K562 (cell line): ENCODE results near the gene PLCL2. TPM values are rescaled to one million over a fixed set of nuclear protein-coding genes. Genes with fewer than 3 reads are reported as not detected.

Experiments used
- ATAC-seq: fragments of 200-7000 bp; cut with Tn5 transposase; 3 replicates; pipeline ENCODE4 v1.9.1; 2020; ENCODE audit warnings: moderate library complexity
- BruUV-seq: library from RNA; stranded (reverse); fragments of 400-500 nt; replicated peaks from 2 replicates; lab custom pipeline; 2021; lab: Mats Ljungman, UMichigan
- CTCF ChIA-PET: fragments of 300-600 bp; formaldehyde crosslinking; extraction: SDS; loops from one replicate; lab custom pipeline; 2021; ENCODE audit warnings: low intra/inter-chr PET ratio; lab: Yijun Ruan, JAX
- POLR2A ChIA-PET: fragments of 300-600, 350-650 bp; sonication (Branson Sonifier 250); formaldehyde crosslinking; extraction: SDS; loops from one replicate; lab custom pipeline; 2021; ENCODE audit warnings: antibody characterized with exemption, inconsistent platforms; lab: Yijun Ruan, JAX
- DNase-seq, 4 experiments: peaks; one replicate each; pipeline versions ENCODE4 v3.0.0 to v3.0.0-alpha.2; 2011 to 2018; ENCODE audit warnings: low spot score in 3 of 4, mixed read lengths in 3 of 4; ENCODE audit errors: extremely low read depth in 1 of 4
- FAIRE-seq: peaks from 2 replicates; lab custom pipeline; 2011; peaks lifted over from hg19 to GRCh38; lab: Jason Lieb, UNC
- H2AFZ ChIP-seq: 2 replicates; pipeline ENCODE4 v1.6.0; 2011; ENCODE audit warnings: low read depth, low read length, control low read depth, inconsistent platforms
- H3K27ac ChIP-seq: fragments of 200-600 bp; 3 replicates; pipeline ENCODE4 v1.8.0; 2011; ENCODE audit warnings: low read depth, mild to moderate bottlenecking, control low read depth, inconsistent platforms, low read length, moderate library complexity, mixed read lengths; ENCODE audit errors: extremely low read depth
- H3K27me3 ChIP-seq, 2 experiments: fragments of 300-600 bp in 1 of 2; 2 replicates in 1 of 2; 3 replicates in 1 of 2; pipeline versions ENCODE4 v1.6.0 to v1.8.0; 2011; ENCODE audit warnings: inconsistent platforms in 2 of 2, low read length in 2 of 2, mild to moderate bottlenecking in 1 of 2, mixed read lengths in 1 of 2, moderate library complexity in 1 of 2; ENCODE audit not compliant: control insufficient read depth in 2 of 2, insufficient read depth in 2 of 2
- H3K36me3 ChIP-seq: fragments of 300-600 bp; 3 replicates; pipeline ENCODE4 v1.8.0; 2011; ENCODE audit warnings: mild to moderate bottlenecking, low read length, inconsistent platforms; ENCODE audit not compliant: control insufficient read depth, insufficient read depth
- H3K4me1 ChIP-seq, 2 experiments: fragments of 200-600 bp in 1 of 2; replicated peaks in 1 of 2; 2 replicates in 1 of 2; 3 replicates in 1 of 2; pipeline versions ENCODE4 v1.5.1 to v1.8.0; 2011; ENCODE audit warnings: inconsistent platforms in 2 of 2, low read length in 2 of 2, mild to moderate bottlenecking in 1 of 2, mixed read lengths in 1 of 2, moderate library complexity in 1 of 2; ENCODE audit not compliant: control insufficient read depth in 2 of 2, insufficient read depth in 2 of 2
- H3K4me2 ChIP-seq: 2 replicates; pipeline ENCODE4 v1.6.1; 2011; ENCODE audit warnings: low read length, control low read depth, inconsistent platforms, mixed read lengths; ENCODE audit not compliant: insufficient read depth
- H3K4me3 ChIP-seq: fragments of 200-600 bp; sonication (generic), shearing (Covaris generic); 2 replicates; pipeline ENCODE4 v1.5.1; 2016; ENCODE audit warnings: control low read depth, inconsistent platforms
- H3K79me2 ChIP-seq: fragments of 200-600 bp; 3 replicates; pipeline ENCODE4 v1.8.0; 2011; ENCODE audit warnings: low read length, inconsistent platforms; ENCODE audit not compliant: control insufficient read depth, insufficient read depth
- H3K9ac ChIP-seq, 2 experiments: 2 replicates each; pipeline versions ENCODE4 v1.6.0 to v1.6.1; 2011; ENCODE audit warnings: low read depth in 2 of 2, low read length in 2 of 2, control low read depth in 1 of 2, inconsistent platforms in 1 of 2, mild to moderate bottlenecking in 1 of 2, mixed read lengths in 1 of 2; ENCODE audit not compliant: insufficient read depth in 1 of 2
- H3K9me1 ChIP-seq: one replicate; pipeline ENCODE4 v1.6.0; 2011; ENCODE audit warnings: inconsistent platforms, mild to moderate bottlenecking, low read length, moderate library complexity; ENCODE audit not compliant: control insufficient read depth, insufficient read depth
- H3K9me3 ChIP-seq: replicated peaks from 2 replicates; pipeline ENCODE4 v1.5.1; 2011; ENCODE audit warnings: low read depth, low read length, inconsistent platforms; ENCODE audit not compliant: control insufficient read depth, insufficient read depth
- H4K20me1 ChIP-seq: replicated peaks from 2 replicates; pipeline ENCODE4 v1.6.1; 2011; ENCODE audit warnings: low read length, inconsistent platforms, mixed read lengths; ENCODE audit not compliant: control insufficient read depth, insufficient read depth
- BDP1 ChIP-seq: IDR thresholded peaks from 3 replicates; pipeline ENCODE4 v1.6.1; 2011; ENCODE audit not compliant: insufficient read length, insufficient read depth
- DPF2 ChIP-seq: fragments of 450-650 bp; IDR thresholded peaks from 2 replicates; pipeline ENCODE4 v1.6.1; 2016
- ETV6 ChIP-seq, 3 experiments: fragments of 150-350 bp in 1 of 3; sonication (generic) in 1 of 3; formaldehyde crosslinking in 1 of 3; IDR thresholded peaks; 2 replicates each; pipeline versions ENCODE4 v1.6.1 to v1.8.0; 2014 to 2022; ENCODE audit warnings: borderline replicate concordance in 2 of 3, low read depth in 2 of 3, antibody characterized with exemption in 1 of 3, low read length in 1 of 3, mild to moderate bottlenecking in 1 of 3, missing genetic modification reagents in 1 of 3
- GABPB2 ChIP-seq: fragments of 250-450 bp; sonication (Bioruptor Pico); conservative IDR thresholded peaks from 2 replicates; pipeline ENCODE4 v1.5.1; 2021; ENCODE audit warnings: mild to moderate bottlenecking
- IFI16 ChIP-seq: fragments of 250-450 bp; sonication (Bioruptor Pico); IDR thresholded peaks from 2 replicates; pipeline ENCODE4 v2.1.2; 2022; ENCODE audit warnings: mild to moderate bottlenecking, inconsistent platforms
- MYNN ChIP-seq, 2 experiments: sonication (generic); formaldehyde crosslinking in 1 of 2; IDR thresholded peaks; 2 replicates each; pipeline versions ENCODE4 v1.5.0 to v1.6.1; 2016 to 2020; ENCODE audit warnings: antibody characterized with exemption in 1 of 2, missing genetic modification reagents in 1 of 2
- NFRKB ChIP-seq: fragments of 450-650 bp; IDR thresholded peaks from 2 replicates; pipeline ENCODE4 v1.6.1; 2016; ENCODE audit warnings: low read depth
- NRF1 ChIP-seq, 2 experiments: fragments of 450-650 bp; IDR thresholded peaks in 1 of 2; conservative IDR thresholded peaks in 1 of 2; 2 replicates each; pipeline ENCODE4 v1.6.1; 2014; ENCODE audit warnings: mild to moderate bottlenecking in 2 of 2
- RAD51 ChIP-seq: fragments of 450-650 bp; IDR thresholded peaks from 2 replicates; pipeline ENCODE4 v1.7.1; 2016; ENCODE audit warnings: low read depth, mild to moderate bottlenecking, borderline replicate concordance
- SMARCB1 ChIP-seq: IDR thresholded peaks from 2 replicates; pipeline ENCODE4 v1.6.1; 2011; ENCODE audit warnings: improper control_type of control experiment, low read depth; ENCODE audit not compliant: insufficient read length
- ZBTB17 ChIP-seq: fragments of 450-650 bp; formaldehyde crosslinking; IDR thresholded peaks from 2 replicates; pipeline ENCODE4 v1.4.0; 2020; ENCODE audit warnings: mild to moderate bottlenecking
- ZNF551 ChIP-seq: fragments of 250-450 bp; sonication (Bioruptor Pico); IDR thresholded peaks from 2 replicates; pipeline ENCODE4 v1.5.0; 2021; ENCODE audit warnings: mild to moderate bottlenecking, moderate library complexity
- ZNF830 ChIP-seq: fragments of 250-450 bp; sonication (Bioruptor Pico); IDR thresholded peaks from 2 replicates; pipeline ENCODE4 v1.5.0; 2021; ENCODE audit warnings: mild to moderate bottlenecking
- WGBS: fragments of 100-300 bp; shearing (Covaris generic); methylation state at CpG from one replicate; pipeline ENCODE4 v1.1.6; 2016; ENCODE audit warnings: low coverage, mixed read lengths; ENCODE audit not compliant: insufficient coverage; ENCODE audit errors: missing lambda C conversion rate; 5-methylcytosine and 5-hydroxymethylcytosine counted together
- in situ Hi-C: fragments of 300-500 bp; cut with MboI; formaldehyde crosslinking; loops from 4 replicates; pipeline ENCODE4 v1.15.0; 2018; ENCODE audit warnings: inconsistent platforms, mixed read lengths
- intact Hi-C: fragments of 100-400 bp; cut with micrococcal nuclease; formaldehyde crosslinking; loops from 2 replicates; pipeline ENCODE4 v1.14.2; 2022
- polyA plus RNA-seq, 8 experiments: library from polyadenylated mRNA; depleted of rRNA in 4 of 8; stranded (reverse) in 5 of 8; unstranded in 3 of 8; fragments of >200 nt; fragmentation: Nextera tagmentation in 2 of 8; fragmentation: Illumina TruSeq in 1 of 8; extraction: Ambion mirVana in 2 of 8; extraction: Trizol in 1 of 8; gene quantifications; 2 replicates each; pipeline versions ENCODE4 v1.2.1 to v1.2.3, GENCODE V29; 2011 to 2014; ENCODE audit warnings: inconsistent platforms in 1 of 8, missing spikeins in 1 of 8
- total RNA-seq, 7 experiments: library from RNA; depleted of rRNA in 6 of 7; stranded (reverse); fragments of >200 nt in 6 of 7; fragmentation: Illumina TruSeq in 2 of 7; extraction: Trizol in 2 of 7; gene quantifications; 2 replicates each; pipeline versions ENCODE4 v1.2.1 to v1.2.3, GENCODE V29; 2011 to 2021; ENCODE audit warnings: low replicate concordance in 1 of 7
- TF ChIP-seq, protein P1 (sequence below): fragments of 450-650 bp; IDR thresholded peaks from 2 replicates; pipeline ENCODE4 v1.6.1; 2018; ENCODE audit warnings: mild to moderate bottlenecking, low read depth; ENCODE audit not compliant: partially characterized antibody
- TF ChIP-seq, protein P2 (sequence below): sonication (generic); formaldehyde crosslinking; IDR thresholded peaks from 2 replicates; pipeline ENCODE4 v1.8.0; 2022; ENCODE audit warnings: mild to moderate bottlenecking, missing genetic modification reagents
- TF ChIP-seq, protein P3 (sequence below): fragments of 450-650 bp; IDR thresholded peaks from 2 replicates; pipeline ENCODE4 v1.7.0; 2016; ENCODE audit warnings: borderline replicate concordance

Gene PLCL2
- total and polyA plus RNA-seq, 9 of the 15 experiments (the other 6 are each of a cell fraction or from before 2014, with no cell fraction given), result 0.03 to 0.18 (median 0.11) TPM; not detected in 2

GRCh38 chr3:17136136-17136721 lies 251.5 kb downstream of the PLCL2 start:
- WGBS, result 0% methylated on average over 11 of the region's 11 CpGs
- no peak for DNase-seq
- Histone ChIP-seq H3K27ac (no peak overlapping the region), H3K9me3 (no peaks in the 10 kb centered on the region), H4K20me1 (no peaks in the 10 kb centered on the region), H3K4me1 (no peaks in the 10 kb centered on the region), H3K36me3 (no peaks in the 10 kb centered on the region), H3K4me2 (no peak overlapping the region), H3K4me3 (no peak overlapping the region), H3K27me3 (peaks cover 24 to 80% of the 10 kb centered on the region in 2 experiments), H3K9ac (peak overlapping the region in 1 of 2 experiments; percentile 39; a peak in 1 of 4 replicates), H3K79me2 (no peaks in the 10 kb centered on the region), H3K9me1 (no peaks in the 10 kb centered on the region), H2AFZ (no peak overlapping the region)
- BruUV-seq, result no TSS peak
- TF ChIP-seq ZNF551 (CRISPR knock-in tag) (no peak), RAD51 (no peak), NRF1 (conservative IDR thresholded peaks at IDR 0.05 in 1 of 2, IDR thresholded peaks at IDR 0.05 in 1 of 2) (no peak), DPF2 (no peak), IFI16 (CRISPR knock-in tag) (no peak), MYNN (IDR thresholded peaks at IDR 0.05) (no peak), MYNN (CRISPR knock-in tag; IDR thresholded peaks at IDR 0.05) (no peak), ZBTB17 (CRISPR knock-in tag) (no peak), GABPB2 (no peak), SMARCB1 (no peak), BDP1 (no peak), ETV6 (IDR thresholded peaks at IDR 0.05; ENCODE audit: borderline replicate concordance in 1 of 2, low read depth in 2 of 2, low read length in 1 of 2) (no peak), ETV6 (CRISPR knock-in tag; IDR thresholded peaks at IDR 0.05; ENCODE audit: borderline replicate concordance) (no peak), NFRKB (no peak), ZNF830 (CRISPR knock-in tag) (no peak)
- TF ChIP-seq, protein P1, sequence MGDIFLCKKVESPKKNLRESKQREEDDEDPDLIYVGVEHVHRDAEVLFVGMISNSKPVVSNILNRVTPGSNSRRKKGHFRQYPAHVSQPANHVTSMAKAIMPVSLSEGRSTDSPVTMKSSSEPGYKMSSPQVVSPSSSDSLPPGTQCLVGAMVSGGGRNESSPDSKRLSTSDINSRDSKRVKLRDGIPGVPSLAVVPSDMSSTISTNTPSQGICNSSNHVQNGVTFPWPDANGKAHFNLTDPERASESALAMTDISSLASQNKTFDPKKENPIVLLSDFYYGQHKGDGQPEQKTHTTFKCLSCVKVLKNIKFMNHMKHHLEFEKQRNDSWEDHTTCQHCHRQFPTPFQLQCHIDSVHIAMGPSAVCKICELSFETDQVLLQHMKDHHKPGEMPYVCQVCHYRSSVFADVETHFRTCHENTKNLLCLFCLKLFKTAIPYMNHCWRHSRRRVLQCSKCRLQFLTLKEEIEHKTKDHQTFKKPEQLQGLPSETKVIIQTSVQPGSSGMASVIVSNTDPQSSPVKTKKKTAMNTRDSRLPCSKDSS, result no peak
- TF ChIP-seq, protein P2, sequence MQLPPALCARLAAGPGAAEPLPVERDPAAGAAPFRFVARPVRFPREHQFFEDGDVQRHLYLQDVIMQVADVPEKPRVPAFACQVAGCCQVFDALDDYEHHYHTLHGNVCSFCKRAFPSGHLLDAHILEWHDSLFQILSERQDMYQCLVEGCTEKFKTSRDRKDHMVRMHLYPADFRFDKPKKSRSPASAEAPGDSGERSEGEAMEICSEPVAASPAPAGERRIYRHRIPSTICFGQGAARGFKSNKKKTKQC, result no peak
- TF ChIP-seq, protein P3, sequence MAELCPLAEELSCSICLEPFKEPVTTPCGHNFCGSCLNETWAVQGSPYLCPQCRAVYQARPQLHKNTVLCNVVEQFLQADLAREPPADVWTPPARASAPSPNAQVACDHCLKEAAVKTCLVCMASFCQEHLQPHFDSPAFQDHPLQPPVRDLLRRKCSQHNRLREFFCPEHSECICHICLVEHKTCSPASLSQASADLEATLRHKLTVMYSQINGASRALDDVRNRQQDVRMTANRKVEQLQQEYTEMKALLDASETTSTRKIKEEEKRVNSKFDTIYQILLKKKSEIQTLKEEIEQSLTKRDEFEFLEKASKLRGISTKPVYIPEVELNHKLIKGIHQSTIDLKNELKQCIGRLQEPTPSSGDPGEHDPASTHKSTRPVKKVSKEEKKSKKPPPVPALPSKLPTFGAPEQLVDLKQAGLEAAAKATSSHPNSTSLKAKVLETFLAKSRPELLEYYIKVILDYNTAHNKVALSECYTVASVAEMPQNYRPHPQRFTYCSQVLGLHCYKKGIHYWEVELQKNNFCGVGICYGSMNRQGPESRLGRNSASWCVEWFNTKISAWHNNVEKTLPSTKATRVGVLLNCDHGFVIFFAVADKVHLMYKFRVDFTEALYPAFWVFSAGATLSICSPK, result no peak
- intact Hi-C loops (loop anchor here (2.0 kb wide), 1 partner anchor 535 kb away; no protein-coding TSS in a partner anchor), in situ Hi-C loops (no loop called here)
- ChIA-PET CTCF (no interaction called here), POLR2A (no interaction called here)
- FAIRE-seq, result no peak
- ATAC-seq, result no peak
